GM12878 (cell line): ENCODE data around the gene TAF10. TPM values are rescaled to one million over a fixed set of nuclear protein-coding genes. Genes with fewer than 3 reads are reported as not detected.

ENCODE experiments used
- ATAC-seq: fragments of 200-7000 bp; cut with Tn5 transposase; 3 replicates; pipeline ENCODE4 v1.9.1; 2020; ENCODE audit warnings: mild to moderate bottlenecking, moderate library complexity
- BruUV-seq: library from RNA; stranded (reverse); fragments of 400-500 nt; replicated peaks from 2 replicates; lab custom pipeline; 2021; lab: Mats Ljungman, UMichigan
- CTCF ChIA-PET: fragments of 300-600 bp; sonication (Branson Sonifier 250); formaldehyde crosslinking; extraction: SDS; loops from one replicate; lab custom pipeline; 2021; ENCODE audit warnings: inconsistent platforms; lab: Yijun Ruan, JAX
- POLR2A ChIA-PET: fragments of 350-600 bp; formaldehyde crosslinking; extraction: SDS; loops from one replicate; lab custom pipeline; 2021; ENCODE audit warnings: inconsistent platforms; lab: Charles Lee
- RAD21 ChIA-PET: fragments of 300-600 bp; sonication (Branson Sonifier 250); formaldehyde crosslinking; loops from one replicate; lab custom pipeline; 2023; ENCODE audit warnings: antibody characterized with exemption; ENCODE audit not compliant: unreplicated experiment; lab: Charles Lee
- SMC1A ChIA-PET: fragments of 300-600 bp; sonication (Branson Sonifier 250); formaldehyde crosslinking; loops from one replicate; lab custom pipeline; 2023; ENCODE audit not compliant: unreplicated experiment, uncharacterized antibody; lab: Charles Lee
- DNase-seq: peaks from one replicate; pipeline ENCODE4 v3.0.0-alpha.2; 2011; ENCODE audit warnings: low read depth, low spot score
- FAIRE-seq: peaks from 3 replicates; lab custom pipeline; 2011; peaks lifted over from hg19 to GRCh38; lab: Jason Lieb, UNC
- H2AFZ ChIP-seq: 2 replicates; pipeline ENCODE4 v1.6.0; 2011; ENCODE audit warnings: low read depth, low read length, control low read depth; ENCODE audit not compliant: control insufficient read depth
- H3K27ac ChIP-seq: 2 replicates; pipeline ENCODE4 v1.5.1; 2011; ENCODE audit warnings: control low read depth; ENCODE audit not compliant: control insufficient read depth, insufficient read depth
- H3K27me3 ChIP-seq, 2 experiments: replicated peaks in 1 of 2; 2 replicates each; pipeline versions ENCODE4 v1.6.0 to v1.6.1; 2011; ENCODE audit warnings: low read length in 1 of 2; ENCODE audit not compliant: control insufficient read depth in 2 of 2, insufficient read depth in 2 of 2
- H3K36me3 ChIP-seq, 2 experiments: 2 replicates each; pipeline ENCODE4 v1.5.1; 2011; ENCODE audit warnings: low read length in 1 of 2; ENCODE audit not compliant: control insufficient read depth in 2 of 2, insufficient read depth in 2 of 2
- H3K4me1 ChIP-seq: 2 replicates; pipeline ENCODE4 v1.6.1; 2011; ENCODE audit warnings: mild to moderate bottlenecking, low read length, moderate library complexity, mixed read lengths; ENCODE audit not compliant: control insufficient read depth, insufficient read depth
- H3K4me2 ChIP-seq: 2 replicates; pipeline ENCODE4 v1.6.0; 2011; ENCODE audit warnings: control low read depth; ENCODE audit not compliant: control insufficient read depth, insufficient read depth
- H3K4me3 ChIP-seq: fragments of 200-600 bp; sonication (generic); 2 replicates; pipeline ENCODE4 v1.5.1; 2016
- H3K79me2 ChIP-seq: 2 replicates; pipeline ENCODE4 v1.6.0; 2011; ENCODE audit warnings: low read length; ENCODE audit not compliant: control insufficient read depth, insufficient read depth
- H3K9ac ChIP-seq: 2 replicates; pipeline ENCODE4 v1.8.0; 2011; ENCODE audit warnings: low read length, control low read depth, mixed read lengths; ENCODE audit not compliant: control insufficient read depth, insufficient read depth
- H3K9me3 ChIP-seq: replicated peaks from 3 replicates; pipeline ENCODE4 v1.5.1; 2011; ENCODE audit warnings: mild to moderate bottlenecking, low read length; ENCODE audit not compliant: control insufficient read depth, insufficient read depth
- H4K20me1 ChIP-seq: 2 replicates; pipeline ENCODE4 v1.6.0; 2011; ENCODE audit not compliant: control insufficient read depth, insufficient read depth
- MEF2A ChIP-seq: IDR thresholded peaks from 2 replicates; pipeline ENCODE4 v1.6.1; 2011; ENCODE audit warnings: low read depth, mild to moderate bottlenecking, low read length, moderate library complexity; ENCODE audit not compliant: insufficient read depth
- MEF2B ChIP-seq: fragments of 450-650 bp; IDR thresholded peaks from 2 replicates; pipeline ENCODE4 v1.6.1; 2018; ENCODE audit warnings: mild to moderate bottlenecking, moderate library complexity; ENCODE audit not compliant: partially characterized antibody, poor library complexity, severe bottlenecking
- MTA2 ChIP-seq: fragments of 450-650 bp; IDR thresholded peaks from 2 replicates; pipeline ENCODE4 v1.6.1; 2016; ENCODE audit warnings: low read depth, mild to moderate bottlenecking, moderate library complexity
- MTA3 ChIP-seq: IDR thresholded peaks from 2 replicates; pipeline ENCODE4 v1.6.1; 2012; ENCODE audit warnings: low read length, inconsistent platforms, borderline replicate concordance
- MYC ChIP-seq: IDR thresholded peaks from 2 replicates; pipeline ENCODE4 v1.6.1; 2011; ENCODE audit warnings: mild to moderate bottlenecking, low read length, moderate library complexity, inconsistent platforms; ENCODE audit not compliant: insufficient read depth, insufficient replicate concordance, insufficient read length, severe bottlenecking
- NFYB ChIP-seq: IDR thresholded peaks from 2 replicates; pipeline ENCODE4 v1.6.1; 2011; ENCODE audit warnings: low read depth, mild to moderate bottlenecking, low read length, improper control_type of control experiment, moderate library complexity; ENCODE audit not compliant: insufficient read depth
- NRF1 ChIP-seq: conservative IDR thresholded peaks from 2 replicates; pipeline ENCODE4 v1.6.1; 2011; ENCODE audit warnings: mild to moderate bottlenecking, low read depth, low read length, improper control_type of control experiment
- SMAD5 ChIP-seq: IDR thresholded peaks from 2 replicates; pipeline ENCODE4 v1.6.1; 2016; ENCODE audit warnings: antibody characterized with exemption, low read depth
- YY1 ChIP-seq: IDR thresholded peaks from 2 replicates; pipeline ENCODE4 v1.6.1; 2011; ENCODE audit warnings: low read depth, mild to moderate bottlenecking, low read length
- WGBS: methylation state at CpG from one replicate; pipeline ENCODE4 v1.1.6; 2016; ENCODE audit warnings: low lambda C conversion rate; ENCODE audit not compliant: insufficient replicate concordance, insufficient coverage; ENCODE audit errors: missing lambda C conversion rate; 5-methylcytosine and 5-hydroxymethylcytosine counted together
- in situ Hi-C: fragments of 300-500 bp; cut with MboI; formaldehyde crosslinking; loops from 9 replicates; pipeline ENCODE4 v1.14.3; 2018; ENCODE audit warnings: mixed read lengths
- intact Hi-C: fragments of 100-400 bp; cut with micrococcal nuclease; formaldehyde crosslinking; loops from one replicate; pipeline ENCODE4 v1.14.2; 2022; ENCODE audit not compliant: unreplicated experiment
- polyA plus RNA-seq, 11 experiments: library from polyadenylated mRNA; depleted of rRNA in 4 of 11; unstranded in 6 of 11; stranded (reverse) in 5 of 11; fragments of >200 nt; fragmentation: Nextera tagmentation in 4 of 11; fragmentation: Illumina TruSeq in 1 of 11; extraction: Ambion mirVana in 4 of 11; extraction: Trizol in 1 of 11; gene quantifications; 1 replicate in 1 of 11; 2 replicates in 10 of 11; pipeline versions ENCODE4 v1.2.1 to v1.2.3, GENCODE V29; 2011 to 2016; ENCODE audit warnings: inconsistent platforms in 2 of 11, missing spikeins in 2 of 11, low read depth in 1 of 11
- total RNA-seq, 4 experiments: library from RNA; depleted of rRNA in 3 of 4; stranded (reverse); fragments of >200 nt in 3 of 4; fragmentation: Illumina TruSeq in 1 of 4; extraction: Trizol in 1 of 4; gene quantifications; 2 replicates each; pipeline versions ENCODE4 v1.2.1 to v1.2.3, GENCODE V29; 2013 to 2021

Gene TAF10
- total and polyA plus RNA-seq, 10 of the 15 experiments (the other 5 are each of a cell fraction or from before 2014, with no cell fraction given), result 26.7 to 251 (median 149) TPM

DNA sequence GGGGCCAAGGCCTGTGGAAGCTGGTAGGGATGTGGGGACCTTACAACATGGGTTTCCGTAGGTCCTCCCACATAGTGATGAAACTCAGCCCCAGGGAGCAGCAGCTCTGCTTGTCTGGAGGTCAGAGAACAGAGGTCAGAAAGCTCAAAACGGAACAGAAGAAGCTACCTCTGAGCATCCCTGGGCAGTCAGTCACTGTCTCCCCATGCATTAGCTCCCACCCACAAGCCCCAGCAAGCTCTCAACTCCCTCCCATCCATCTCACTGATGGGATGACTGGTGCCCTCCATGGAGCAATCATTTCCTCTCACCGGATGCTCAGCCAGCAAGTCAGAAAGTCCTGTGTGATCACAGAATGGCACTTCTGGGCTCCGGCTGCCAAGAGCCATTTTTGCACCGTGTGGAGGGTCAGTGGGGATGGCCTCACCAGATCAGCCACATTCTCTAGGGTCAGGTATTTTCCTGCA lies 5.3 kb upstream of the TAF10 start (continued):
- TF ChIP-seq MEF2B (no peak), MYC (no peak), SMAD5 (no peak), MTA2 (no peak), MTA3 (no peak), MEF2A (no peak)
- TF ChIP-seq, all 136 proteins: peak for 0

DNA sequence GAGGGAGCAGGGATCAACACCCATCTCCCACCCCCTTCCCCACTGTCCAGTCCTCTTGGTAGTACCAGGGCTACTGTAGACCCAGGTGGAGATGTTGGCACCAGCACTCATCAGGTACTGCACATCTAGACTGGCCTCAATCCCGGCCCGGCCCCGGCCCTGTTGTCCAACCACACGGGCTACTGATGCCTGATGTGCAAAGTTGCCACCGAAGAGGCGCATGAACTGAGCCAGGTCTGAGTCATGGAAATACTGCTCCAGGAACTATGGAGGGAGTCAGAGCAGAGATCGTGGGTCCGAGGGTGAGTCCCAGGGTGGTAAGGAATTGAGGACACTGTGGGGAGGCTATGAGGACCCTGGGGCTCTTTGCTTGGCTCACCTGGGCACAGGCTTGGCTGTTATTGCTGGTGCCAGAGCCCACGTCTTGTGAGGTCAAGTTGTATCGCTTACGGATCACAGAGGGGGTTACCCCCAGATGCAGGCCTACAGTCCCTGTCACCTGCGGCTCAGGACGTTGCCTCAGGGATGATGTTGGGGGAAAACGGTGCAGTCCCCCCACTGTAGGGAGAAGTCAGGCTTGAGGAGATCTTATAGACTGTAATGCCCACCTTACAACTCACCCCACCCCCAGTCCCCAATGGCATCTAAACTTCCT lies 4.7 kb upstream of the TAF10 start:
- Histone ChIP-seq H3K27ac (no peak overlapping the region), H3K27me3 (no peaks in the 10 kb centered on the region), H2AFZ (no peak overlapping the region), H3K79me2 (peaks cover 13% of the 10 kb centered on the region), H3K4me2 (no peak overlapping the region), H3K36me3 (peaks cover 0 to 6% of the 10 kb centered on the region in 2 experiments; a peak in 1 of 4 replicates), H3K9ac (no peak overlapping the region), H3K4me3 (no peak overlapping the region), H3K4me1 (peaks cover 13% of the 10 kb centered on the region), H3K9me3 (no peaks in the 10 kb centered on the region), H4K20me1 (no peaks in the 10 kb centered on the region)
- ChIA-PET RAD21 (no interaction called here), POLR2A (interaction anchor here (1.0 to 9.1 kb wide), 3 partner anchors 7 to 66 kb away, joined by 3 to 85 read pairs (median 33); partner anchors contain the start of genes MRPL17 and TAF10), SMC1A (interaction anchor here (1.0 to 3.5 kb wide), 5 partner anchors 9 to 66 kb away, joined by 3 to 34 read pairs (median 14); partner anchors contain the start of gene MRPL17), CTCF (interaction anchor here (1.0 to 3.5 kb wide), 6 partner anchors 9 to 121 kb away, joined by 5 to 27 read pairs (median 16); partner anchors contain the start of genes ILK and MRPL17)
- FAIRE-seq (no peak), DNase-seq (no peak), ATAC-seq (no peak)
- no peak for TF ChIP-seq NFYB
- TF ChIP-seq YY1, result no peak
- no peak for TF ChIP-seq NRF1
- no TSS peak for BruUV-seq
- 84% methylated on average over 14 of the region's 14 CpGs for WGBS
- in situ Hi-C loops, result loop anchor here (10.0 kb wide), 1 partner anchor 908 kb away; no protein-coding TSS in a partner anchor
- intact Hi-C loops, result loop anchor here (10.0 kb wide), 1 partner anchor 908 kb away; no protein-coding TSS in a partner anchor
